NT2/D1 (cell line): Measurements from ENCODE around the gene CABLES1.

ENCODE experiments used
- DNase-seq: peaks from one replicate; pipeline ENCODE4 v3.0.0-alpha.2; 2011; ENCODE audit warnings: low read depth, low spot score
- H3K27me3 ChIP-seq: 2 replicates; pipeline ENCODE4 v1.6.0; 2011; ENCODE audit warnings: mild to moderate bottlenecking; ENCODE audit not compliant: insufficient read length, insufficient read depth
- H3K36me3 ChIP-seq: 2 replicates; pipeline ENCODE4 v1.6.1; 2011; ENCODE audit warnings: mild to moderate bottlenecking, low read length, mixed read lengths; ENCODE audit not compliant: insufficient read depth, insufficient read length
- H3K4me1 ChIP-seq: 2 replicates; pipeline ENCODE4 v1.5.1; 2011; ENCODE audit not compliant: insufficient read depth, insufficient read length
- H3K4me3 ChIP-seq: 2 replicates; pipeline ENCODE4 v1.5.1; 2011; ENCODE audit warnings: low read depth; ENCODE audit not compliant: insufficient read length
- H3K9ac ChIP-seq: 2 replicates; pipeline ENCODE4 v1.6.0; 2011; ENCODE audit warnings: low read depth; ENCODE audit not compliant: insufficient read length
- H3K9me3 ChIP-seq: 2 replicates; pipeline ENCODE4 v1.5.1; 2011; ENCODE audit warnings: mild to moderate bottlenecking, low read length; ENCODE audit not compliant: insufficient read depth
- SUZ12 ChIP-seq: IDR thresholded peaks from 2 replicates; pipeline ENCODE4 v1.6.1; 2011; ENCODE audit not compliant: insufficient read length, insufficient read depth; ENCODE audit errors: extremely low read depth
- YY1 ChIP-seq: IDR thresholded peaks from 2 replicates; pipeline ENCODE4 v1.6.1; 2011; ENCODE audit not compliant: insufficient read length, insufficient read depth
- ZNF274 ChIP-seq: IDR thresholded peaks from 2 replicates; pipeline ENCODE4 v1.6.1; 2011; ENCODE audit warnings: mild to moderate bottlenecking, low read depth, low read length

The CABLES1 gene

GRCh38 chr18:23302851-23303527 is 167.7 kb downstream of the CABLES1 start:
- H3K9me3 ChIP-seq = no peaks in the 10 kb centered on the region
- no peak overlapping the region for H3K9ac ChIP-seq
- no peaks in the 10 kb centered on the region for H3K27me3 ChIP-seq
- TF ChIP-seq ZNF274 (no peak), SUZ12 (no peak), YY1 (no peak)
- DNase-seq = no peak
- no peak overlapping the region for H3K4me3 ChIP-seq
- H3K4me1 ChIP-seq = peaks cover 2% of the 10 kb centered on the region
- no peaks in the 10 kb centered on the region for H3K36me3 ChIP-seq

- Histone ChIP-seq H3K36me3 (no peaks in the 10 kb centered on the region), H3K9me3 (no peaks in the 10 kb centered on the region), H3K4me1 (peaks cover 2% of the 10 kb centered on the region), H3K4me3 (no peak overlapping the region), H3K9ac (no peak overlapping the region), H3K27me3 (no peaks in the 10 kb centered on the region)
- TF ChIP-seq YY1 = no peak
- no peak for TF ChIP-seq SUZ12
- no peak for TF ChIP-seq ZNF274
- DNase-seq = no peak
These were observed 171.5 kb downstream of the CABLES1 start for GRCh38 chr18:23306822-23307221.

- H3K36me3 ChIP-seq = no peaks in the 10 kb centered on the region
- no peaks in the 10 kb centered on the region for H3K4me1 ChIP-seq
- DNase-seq = no peak
- H3K4me3 ChIP-seq = no peak overlapping the region
- H3K9ac ChIP-seq = no peak overlapping the region
- TF ChIP-seq ZNF274 (no peak), YY1 (no peak), SUZ12 (no peak)
- H3K27me3 ChIP-seq = no peaks in the 10 kb centered on the region
- no peaks in the 10 kb centered on the region for H3K9me3 ChIP-seq
These were observed 172.4 kb downstream of the CABLES1 start for GRCh38 chr18:23307567-23308295.
